Measurements from ENCODE around the gene ANXA11. TPM values are rescaled to one million over a fixed set of nuclear protein-coding genes. Genes with fewer than 3 reads are reported as not detected.
A peak's percentile ranks its signal among the peaks of the same experiment; 100 is the strongest.
"Not testable (repeated sequence)": the region's sequence is repeated elsewhere in the genome, so short reads cannot be mapped to it uniquely, and the experiment has no call there.

The ANXA11 gene
- 54.4 TPM for total RNA-seq

DNA sequence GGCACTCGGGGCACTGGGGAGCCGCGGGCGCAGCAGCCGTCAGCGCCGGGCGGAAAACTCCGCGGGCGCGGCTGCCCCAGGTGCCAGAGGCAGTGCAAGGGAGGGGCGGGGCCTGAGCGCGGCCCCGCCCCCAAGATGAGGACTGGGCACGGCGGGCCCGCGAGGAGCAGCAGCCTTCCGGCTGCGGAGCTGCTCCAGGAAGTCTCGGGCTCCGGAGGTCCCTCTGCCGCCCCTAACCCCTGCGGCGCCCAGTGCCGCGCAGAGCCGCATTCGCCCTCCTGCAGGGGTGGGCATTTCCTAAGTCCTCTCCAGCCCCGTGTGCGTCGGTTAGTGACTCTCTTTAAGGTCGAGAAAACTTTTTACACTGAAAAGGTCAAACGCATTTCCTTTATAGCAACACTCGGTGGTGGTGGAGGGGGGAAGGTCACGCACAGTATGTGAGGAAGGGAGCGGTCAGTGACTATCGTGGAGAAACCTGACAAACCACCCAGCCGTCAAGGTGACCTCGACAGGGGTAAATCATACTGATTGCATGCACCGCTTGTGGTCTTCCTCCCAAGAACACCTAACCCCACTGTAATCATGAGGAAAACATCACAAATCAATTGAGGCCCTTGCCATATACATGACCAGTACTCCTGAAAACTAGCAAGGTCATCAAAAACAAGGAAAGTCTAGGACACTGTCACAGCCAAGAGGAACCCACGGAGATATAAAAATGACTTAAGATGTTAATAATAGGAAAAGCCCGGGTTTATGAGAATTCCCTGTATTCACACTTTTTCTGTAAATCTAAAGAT lies at the start of gene ANXA11:
Gene ANXA11, minus strand, starts transcription at position 61 of the 800 bp plus-strand sequence. CDS start 32,676 bp downstream, outside the sequence.
- peak; percentile 71 to 88 (median 80) for DNase-seq (ENCODE audit: low read depth in 2 of 3, low spot score in 2 of 3)

DNA sequence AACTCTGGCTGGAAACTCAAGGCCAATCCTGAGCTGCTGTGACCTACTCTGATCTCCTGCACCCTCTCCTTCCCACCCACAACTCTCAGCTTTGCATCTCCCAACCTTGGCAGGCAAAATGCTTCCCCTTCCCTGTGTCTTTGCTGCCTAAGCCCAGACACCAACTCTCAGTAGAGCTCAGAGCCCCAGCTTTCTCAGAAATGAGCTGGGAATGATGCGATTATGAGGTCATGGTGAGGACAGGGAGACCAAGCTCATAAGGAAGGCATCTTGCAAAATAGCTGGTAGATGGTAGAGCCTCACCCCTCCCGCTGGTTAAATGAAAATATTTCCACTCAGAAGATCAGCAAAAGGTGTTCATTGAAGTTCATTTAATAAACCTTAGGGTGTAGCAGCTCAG lies 49.4 kb upstream of the ANXA11 start:
- not testable (repeated sequence) for DNase-seq (ENCODE audit: low read depth in 2 of 3, low spot score in 2 of 3)

DNA sequence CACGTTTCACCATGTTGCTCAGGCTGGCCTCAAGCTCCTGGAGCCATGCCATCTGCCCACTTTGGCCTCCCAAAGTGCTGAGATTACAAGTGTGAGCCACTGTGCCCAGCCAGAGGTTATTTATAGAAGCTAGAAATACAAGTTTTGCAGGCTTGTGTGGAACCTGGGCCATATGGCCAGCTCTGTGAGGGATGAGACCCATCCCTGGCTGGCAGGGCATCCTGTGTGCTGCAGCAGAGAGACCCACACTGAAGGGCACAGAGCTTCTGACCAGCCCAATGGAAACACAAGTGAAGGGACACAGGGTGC lies 48.6 kb upstream of the ANXA11 start:
- DNase-seq (ENCODE audit: low read depth in 2 of 3, low spot score in 2 of 3), result not testable (repeated sequence)

GRCh38 chr10:80253266-80253962 lies 48.1 kb upstream of the ANXA11 start:
- DNase-seq (ENCODE audit: low read depth in 2 of 3, low spot score in 2 of 3), result no peak

GRCh38 chr10:80252296-80252887 lies 47.1 kb upstream of the ANXA11 start:
- DNase-seq (ENCODE audit: low read depth in 2 of 3, low spot score in 2 of 3), result no peak

DNA sequence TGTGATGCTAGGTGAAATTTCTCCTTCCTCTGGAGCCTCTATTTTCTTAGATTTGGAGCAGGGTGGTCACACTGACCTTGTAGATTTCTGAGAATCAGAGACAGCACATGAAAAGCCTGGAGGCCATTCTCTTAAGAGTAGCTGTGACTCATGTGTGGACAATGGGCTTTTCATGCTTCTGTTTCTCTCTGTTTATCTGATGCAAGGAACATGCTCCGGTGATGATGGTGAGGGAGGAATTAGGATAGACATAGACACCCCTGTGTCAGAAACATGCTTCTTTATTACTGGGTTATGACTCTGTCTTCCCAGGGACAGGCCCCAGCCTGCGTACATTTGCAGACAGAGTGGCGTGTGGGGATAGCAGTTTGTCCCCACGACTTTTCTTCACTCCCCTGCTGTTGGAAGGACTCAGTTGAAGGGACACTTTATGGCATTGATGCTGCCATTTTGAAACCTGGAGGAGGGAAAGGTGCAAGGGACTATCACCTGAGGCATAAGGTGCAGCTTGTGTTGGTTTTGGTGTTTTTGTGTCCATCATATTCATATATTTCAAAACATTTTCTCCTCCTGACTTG lies 46.5 kb upstream of the ANXA11 start:
- DNase-seq (ENCODE audit: low read depth in 2 of 3, low spot score in 2 of 3), result not testable (repeated sequence)

DNA sequence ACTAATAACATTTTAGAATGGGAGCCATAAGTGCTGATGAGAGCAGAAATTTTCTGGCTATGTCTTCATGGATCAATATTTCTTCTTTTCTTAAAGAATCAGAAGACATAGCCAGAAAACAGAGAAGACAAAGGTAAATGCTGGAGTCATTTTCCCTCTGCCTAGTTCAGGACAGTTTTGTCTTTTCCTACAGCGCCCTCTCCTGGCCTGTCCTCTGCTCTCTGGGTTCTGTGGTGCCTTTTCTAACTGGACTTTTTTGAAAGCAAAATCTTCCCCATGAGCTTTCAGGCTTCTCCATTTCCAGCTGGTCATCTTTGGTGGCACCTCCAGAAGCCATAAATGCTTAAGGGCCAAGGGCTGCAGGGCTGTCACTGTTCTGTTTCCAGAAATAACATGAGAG lies 45.1 kb upstream of the ANXA11 start:
- not testable (repeated sequence) for DNase-seq (ENCODE audit: low read depth in 2 of 3, low spot score in 2 of 3)

- not testable (repeated sequence) for DNase-seq (ENCODE audit: low read depth in 2 of 3, low spot score in 2 of 3)
These were observed 44.6 kb upstream of the ANXA11 start for GRCh38 chr10:80249906-80250305.

DNA sequence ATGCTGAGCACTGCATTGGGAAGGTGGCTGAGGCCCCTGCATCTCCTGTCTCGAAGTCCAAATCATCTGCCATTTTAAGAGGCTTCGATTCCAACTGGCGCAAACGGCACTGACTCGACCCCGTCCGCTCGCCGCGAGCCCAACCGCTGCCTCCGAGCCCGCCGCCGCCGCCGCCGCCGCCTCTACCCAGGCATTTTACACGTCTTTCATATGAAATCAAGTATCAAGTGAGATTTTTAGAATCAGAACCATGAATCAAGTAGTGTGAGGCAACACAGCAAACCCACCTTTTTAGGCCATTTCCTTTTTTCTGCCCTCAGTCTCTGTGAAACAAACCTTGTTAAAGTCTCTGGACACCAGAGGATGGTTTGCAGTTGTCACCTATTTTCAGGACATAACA lies 42.3 kb upstream of the ANXA11 start:
- not testable (repeated sequence) for DNase-seq (ENCODE audit: low read depth in 2 of 3, low spot score in 2 of 3)

DNA sequence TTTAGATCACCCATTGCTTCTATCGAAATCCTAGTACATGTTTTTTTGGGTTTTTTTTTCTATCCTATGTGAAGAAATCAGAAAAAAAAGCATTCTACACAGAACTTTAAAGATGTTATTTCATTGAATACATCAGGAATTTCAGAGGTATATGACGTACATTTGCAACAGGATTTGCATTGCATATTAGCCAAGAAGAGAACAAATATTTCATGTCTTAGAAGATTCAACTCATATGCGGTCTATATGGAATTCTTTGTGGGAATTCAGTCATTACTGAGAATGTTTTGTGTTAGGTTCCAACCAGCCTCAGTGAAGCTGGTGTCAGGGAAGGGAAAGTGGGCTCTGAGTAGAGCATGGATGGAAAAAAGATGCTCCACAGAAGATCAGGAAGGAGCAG lies 39.0 kb upstream of the ANXA11 start:
- not testable (repeated sequence) for DNase-seq (ENCODE audit: low read depth in 2 of 3, low spot score in 2 of 3)

DNA sequence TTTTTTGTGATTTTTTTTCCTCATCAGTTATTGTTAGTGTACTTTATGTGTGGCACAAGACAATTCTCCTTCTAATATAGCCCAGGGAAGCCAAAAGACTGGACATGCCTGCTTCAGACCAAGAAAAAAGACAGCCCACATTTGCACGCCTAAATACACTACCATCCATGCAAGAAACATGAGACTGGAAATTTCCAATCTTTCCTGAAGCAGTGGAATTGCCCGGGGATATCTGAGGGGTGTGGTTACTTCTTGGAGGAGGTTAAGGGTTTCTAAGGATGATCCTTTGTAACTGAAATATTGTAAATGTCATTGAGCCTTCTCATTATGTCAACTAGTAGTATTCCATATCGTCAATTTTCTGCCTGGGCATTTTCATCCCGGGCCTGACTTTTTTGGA lies 37.0 kb upstream of the ANXA11 start:
- not testable (repeated sequence) for DNase-seq (ENCODE audit: low read depth in 2 of 3, low spot score in 2 of 3)

GRCh38 chr10:80236457-80236856 lies 31.1 kb upstream of the ANXA11 start:
- DNase-seq (ENCODE audit: low read depth in 2 of 3, low spot score in 2 of 3), result not testable (repeated sequence)

GRCh38 chr10:80234331-80235235 lies 29.2 kb upstream of the ANXA11 start:
- DNase-seq (ENCODE audit: low read depth in 2 of 3, low spot score in 2 of 3), result not testable (repeated sequence)

DNA sequence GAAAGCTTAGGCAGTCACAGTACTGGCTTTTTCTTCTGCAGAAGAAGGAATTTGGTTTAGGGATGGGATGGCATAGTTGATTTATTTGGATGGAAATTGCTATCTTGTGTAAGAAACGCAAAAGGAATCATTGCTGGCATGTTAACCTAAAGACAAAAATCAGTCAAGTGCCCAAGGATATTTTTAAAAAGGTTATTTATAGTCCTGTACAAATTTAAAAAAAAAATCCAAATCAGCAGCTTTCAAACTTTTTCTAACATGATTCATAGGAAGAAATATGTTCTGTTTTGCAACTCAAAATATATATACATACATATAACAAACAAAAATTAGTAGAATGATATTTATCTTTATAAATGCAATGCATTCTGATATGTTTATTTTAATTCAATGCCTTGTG lies 28.5 kb upstream of the ANXA11 start:
- not testable (repeated sequence) for DNase-seq (ENCODE audit: low read depth in 2 of 3, low spot score in 2 of 3)

DNA sequence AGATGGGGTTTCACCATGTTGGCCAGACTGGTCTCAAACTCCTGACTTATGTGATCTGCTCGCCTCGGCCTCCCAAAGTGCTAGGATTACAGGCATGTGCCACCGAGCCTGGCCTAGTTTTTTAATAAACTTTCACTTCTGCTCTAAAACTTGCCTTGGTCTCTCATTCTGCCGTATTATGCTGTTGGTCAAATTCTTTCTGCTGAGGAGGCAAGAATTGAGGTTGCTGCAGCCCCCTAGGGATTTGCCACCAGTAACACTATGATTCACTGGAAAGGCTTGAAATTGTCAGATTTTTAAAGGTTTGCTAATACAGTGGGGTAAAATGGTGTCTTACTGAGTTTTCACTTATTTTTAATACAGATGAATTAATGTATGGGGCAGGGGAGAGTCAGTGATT lies 21.4 kb upstream of the ANXA11 start:
- DNase-seq (ENCODE audit: low read depth in 2 of 3, low spot score in 2 of 3), result not testable (repeated sequence)

DNA sequence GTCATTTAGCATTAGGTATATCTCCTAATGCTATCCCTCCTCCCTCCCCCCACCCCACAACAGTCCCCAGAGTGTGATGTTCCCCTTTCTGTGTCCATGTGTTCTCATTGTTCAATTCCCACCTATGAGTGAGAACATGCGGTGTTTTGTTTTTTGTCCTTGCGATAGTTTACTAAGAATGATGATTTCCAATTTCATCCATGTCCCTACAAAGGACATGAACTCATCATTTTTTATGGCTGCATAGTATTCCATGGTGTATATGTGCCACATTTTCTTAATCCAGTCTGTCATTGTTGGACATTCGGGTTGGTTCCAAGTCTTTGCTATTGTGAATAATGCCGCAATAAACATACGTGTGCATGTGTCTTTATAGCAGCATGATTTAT lies 17.7 kb upstream of the ANXA11 start:
- DNase-seq (ENCODE audit: low read depth in 2 of 3, low spot score in 2 of 3), result not testable (repeated sequence)

GRCh38 chr10:80218878-80219277 lies 13.5 kb upstream of the ANXA11 start:
- DNase-seq (ENCODE audit: low read depth in 2 of 3, low spot score in 2 of 3), result not testable (repeated sequence)

DNA sequence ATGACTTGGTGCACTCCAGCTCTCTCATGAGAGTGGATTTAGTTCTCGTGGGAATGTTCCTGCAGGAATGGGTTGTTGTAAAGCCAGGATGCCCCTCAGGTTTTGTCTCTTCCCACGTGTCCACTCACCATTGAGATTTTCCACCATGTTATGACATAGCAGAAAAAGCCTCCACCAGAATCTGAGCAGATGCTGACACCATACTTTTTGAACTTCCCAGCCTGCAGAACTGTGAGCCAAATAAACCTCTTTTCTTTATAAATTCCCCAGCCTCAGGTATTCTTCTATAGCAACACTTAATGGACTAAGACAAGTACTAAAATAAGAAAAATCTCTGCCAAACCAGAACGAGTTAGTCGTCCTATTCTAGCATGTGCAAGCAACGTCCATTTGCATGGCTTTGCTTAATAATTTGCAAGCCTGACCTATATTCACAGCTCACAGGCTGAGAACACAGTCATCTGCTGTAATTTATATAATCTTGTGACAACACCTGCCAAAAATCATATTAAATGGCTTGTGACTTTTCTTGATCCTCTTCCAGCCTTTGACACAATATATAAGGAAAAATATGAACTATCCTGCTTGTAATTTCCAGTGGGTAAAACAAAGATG lies 9.1 kb upstream of the ANXA11 start:
- not testable (repeated sequence) for DNase-seq (ENCODE audit: low read depth in 2 of 3, low spot score in 2 of 3)

GRCh38 chr10:80212535-80213115 lies 7.3 kb upstream of the ANXA11 start:
- not testable (repeated sequence) for DNase-seq (ENCODE audit: low read depth in 2 of 3, low spot score in 2 of 3)
